Thyroid gland (tissue), 4 donors: Measurements from ENCODE around the gene ZYG11A. TPM values are rescaled to one million over a fixed set of nuclear protein-coding genes. Genes with fewer than 3 reads are reported as not detected.

Experiments used
- DNase-seq, 2 donors: peaks; one replicate each; pipeline ENCODE4 v3.0.0-alpha.2; 2019
- H3K27ac ChIP-seq, 3 donors: fragments of 200-600 bp; sonication (generic); 1 replicate in 2 of 3; 2 replicates in 1 of 3; pipeline ENCODE4 v1.5.1; 2016 to 2019; ENCODE audit warnings: mild to moderate bottlenecking in 1 of 3, moderate library complexity in 1 of 3
- H3K27me3 ChIP-seq: fragments of 200-600 bp; sonication (generic); one replicate; pipeline ENCODE4 v1.5.1; 2019
- H3K36me3 ChIP-seq, 2 donors: fragments of 200-600 bp; sonication (generic); one replicate each; pipeline ENCODE4 v1.5.1; 2016 to 2019
- H3K4me1 ChIP-seq, 2 donors: fragments of 200-600 bp; sonication (generic); one replicate each; pipeline ENCODE4 v1.5.1; 2017 to 2019
- H3K4me3 ChIP-seq, 3 donors: fragments of 200-600 bp; sonication (generic); replicated peaks in 1 of 3; 1 replicate in 2 of 3; 2 replicates in 1 of 3; pipeline ENCODE4 v1.5.1; 2016; ENCODE audit warnings: mild to moderate bottlenecking in 1 of 3
- H3K9me3 ChIP-seq: fragments of 200-600 bp; sonication (generic); one replicate; pipeline ENCODE4 v1.5.1; 2017
- CTCF ChIP-seq, 6 experiments: fragments of 200-600 bp in 3 of 6; fragments of 450-650 bp in 3 of 6; sonication (generic) in 3 of 6; IDR thresholded peaks; one replicate each; pipeline ENCODE4 v1.5.1; 2016 to 2019; ENCODE audit warnings: antibody characterized with exemption in 6 of 6, mild to moderate bottlenecking in 2 of 6, inconsistent platforms in 1 of 6, moderate library complexity in 1 of 6
- POLR2A ChIP-seq, 2 donors: fragments of 450-650 bp; IDR thresholded peaks; one replicate each; pipeline ENCODE4 v1.6.1; 2017; ENCODE audit warnings: antibody characterized with exemption in 2 of 2, mild to moderate bottlenecking in 2 of 2, moderate library complexity in 1 of 2
- WGBS, 2 donors: methylation state at CpG; one replicate each; pipeline ENCODE4 v1.1.5; 2017; 5-methylcytosine and 5-hydroxymethylcytosine counted together
- intact Hi-C: fragments of 100-400 bp; cut with DNase I; formaldehyde crosslinking; loops from one replicate; pipeline ENCODE4 v1.15.1; 2023
- total RNA-seq, 4 donors: library from RNA; depleted of rRNA; stranded (reverse); fragments of >200 nt; gene quantifications; one replicate each; pipeline ENCODE4 v1.2.3, GENCODE V29; 2016

ZYG11A gene
- total RNA-seq, 4 donors from 2014 or later: 4.0 to 9.3 (median 5.9) TPM

GRCh38 chr1:52906135-52906603 lies 63.6 kb downstream of the ZYG11A start:
- WGBS, 2 donors: 95 to 97% methylated on average over 6 of the region's 6 CpGs
- Histone ChIP-seq H3K36me3 (peaks cover 0 to 4% of the 10 kb centered on the region in 2 donors), H3K27ac (peak overlapping the region; percentile 33 to 58 (median 50)), H3K4me1 (peaks cover 6 to 13% of the 10 kb centered on the region in 2 donors), H3K9me3 (no peaks in the 10 kb centered on the region), H3K4me3 (no peak overlapping the region), H3K27me3 (no peaks in the 10 kb centered on the region)
- intact Hi-C loops: no loop called here
- TF ChIP-seq CTCF (IDR thresholded peaks at IDR 0.05): no peak
- TF ChIP-seq POLR2A (IDR thresholded peaks at IDR 0.05): no peak
- peak; percentile 32 to 47 for DNase-seq

GRCh38 chr1:52907068-52907811 lies 64.7 kb downstream of the ZYG11A start:
- Histone ChIP-seq H3K27me3 (no peaks in the 10 kb centered on the region), H3K27ac (no peak overlapping the region), H3K9me3 (no peaks in the 10 kb centered on the region), H3K36me3 (peaks cover 0 to 4% of the 10 kb centered on the region in 2 donors), H3K4me3 (no peak overlapping the region), H3K4me1 (peaks cover 6 to 13% of the 10 kb centered on the region in 2 donors)
- TF ChIP-seq CTCF (IDR thresholded peaks at IDR 0.05) (no peak), POLR2A (IDR thresholded peaks at IDR 0.05) (no peak)
- no peak for DNase-seq
- intact Hi-C loops: no loop called here
- WGBS, 2 donors: 94 to 96% methylated on average over 9 of the region's 9 CpGs

DNA sequence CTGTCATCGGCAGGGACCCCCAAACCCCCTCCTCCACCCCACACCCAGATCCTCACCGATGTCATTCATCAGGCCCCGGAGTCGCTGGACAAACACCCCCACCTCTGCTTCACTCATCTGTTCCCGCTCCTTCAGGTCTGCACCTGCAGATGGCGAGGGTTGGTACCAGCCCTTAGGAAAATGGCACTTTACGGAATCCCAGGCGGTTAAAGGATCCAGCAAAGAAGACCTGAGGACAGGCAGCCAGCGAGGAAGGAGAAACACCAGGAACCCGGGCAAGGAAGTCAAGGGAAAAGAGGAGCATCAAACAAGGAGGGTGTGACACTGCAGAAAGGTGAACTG lies 65.2 kb downstream of the ZYG11A start:
- Histone ChIP-seq H3K4me1 (peaks cover 6 to 13% of the 10 kb centered on the region in 2 donors), H3K36me3 (peaks cover 0 to 4% of the 10 kb centered on the region in 2 donors), H3K27me3 (no peaks in the 10 kb centered on the region), H3K4me3 (no peak overlapping the region), H3K9me3 (no peaks in the 10 kb centered on the region), H3K27ac (no peak overlapping the region)
- TF ChIP-seq POLR2A (IDR thresholded peaks at IDR 0.05) (no peak), CTCF (IDR thresholded peaks at IDR 0.05) (no peak)
- DNase-seq: no peak
- 95 to 96% methylated on average over 10 of the region's 10 CpGs for WGBS, 2 donors
- intact Hi-C loops: no loop called here

- Histone ChIP-seq H3K9me3 (no peaks in the 10 kb centered on the region), H3K4me1 (peaks cover 0 to 12% of the 10 kb centered on the region in 2 donors), H3K36me3 (no peaks in the 10 kb centered on the region), H3K4me3 (no peak overlapping the region), H3K27me3 (no peaks in the 10 kb centered on the region), H3K27ac (no peak overlapping the region)
- DNase-seq: no peak
- TF ChIP-seq CTCF (IDR thresholded peaks at IDR 0.05) (no peak), POLR2A (IDR thresholded peaks at IDR 0.05) (no peak)
- 96 to 98% methylated on average over 5 to 9 of the region's 10 CpGs for WGBS, 2 donors
- intact Hi-C loops: loop anchor here (5.0 to 10.0 kb wide), 2 partner anchors 64 to 187 kb away; partner anchors contain the start of gene ZYG11B
These were observed 69.0 kb downstream of the ZYG11A start for GRCh38 chr1:52911541-52911940.

- Histone ChIP-seq H3K4me1 (peaks cover 0 to 12% of the 10 kb centered on the region in 2 donors), H3K27me3 (no peaks in the 10 kb centered on the region), H3K9me3 (no peaks in the 10 kb centered on the region), H3K27ac (no peak overlapping the region), H3K4me3 (no peak overlapping the region), H3K36me3 (no peaks in the 10 kb centered on the region)
- DNase-seq: no peak
- intact Hi-C loops: loop anchor here (5.0 to 10.0 kb wide), 2 partner anchors 66 to 188 kb away; partner anchors contain the start of gene ZYG11B
- WGBS, 2 donors: 90 to 97% methylated on average over 3 of the region's 3 CpGs
- TF ChIP-seq CTCF (IDR thresholded peaks at IDR 0.05): no peak
- no peak for TF ChIP-seq POLR2A (IDR thresholded peaks at IDR 0.05)
These were observed 70.5 kb downstream of the ZYG11A start for GRCh38 chr1:52913014-52913413.
